HepG2 (cell line): ENCODE data around the gene FOCAD.

Experiments
- CREB1 ChIP-seq, 2 experiments: fragments of 450-650 bp in 1 of 2; IDR thresholded peaks; 2 replicates each; pipeline ENCODE4 v1.6.1; 2016 to 2017; ENCODE audit warnings: control low read depth in 1 of 2, mild to moderate bottlenecking in 1 of 2, missing compliant biosample characterization in 1 of 2, missing genetic modification characterization in 1 of 2
- IRX3 ChIP-seq: sonication (generic); formaldehyde crosslinking; IDR thresholded peaks from 2 replicates; pipeline ENCODE4 v1.8.1; 2023; ENCODE audit warnings: mild to moderate bottlenecking, low read depth, missing genetic modification reagents, borderline replicate concordance
- POLR2AphosphoS5 ChIP-seq: IDR thresholded peaks from 2 replicates; pipeline ENCODE4 v1.6.1; 2012; ENCODE audit warnings: low read depth, low read length
- PRDM15 ChIP-seq: sonication (generic); formaldehyde crosslinking; IDR thresholded peaks from 2 replicates; pipeline ENCODE4 v1.4.0; 2020; ENCODE audit warnings: missing genetic modification reagents
- RNF2 ChIP-seq: fragments of 450-650 bp; conservative IDR thresholded peaks from 2 replicates; pipeline ENCODE4 v1.6.1; 2016; ENCODE audit warnings: low read depth
- ZNF24 ChIP-seq: fragments of 450-650 bp; IDR thresholded peaks from 2 replicates; pipeline ENCODE4 v1.6.1; 2017; ENCODE audit warnings: antibody characterized with exemption, mild to moderate bottlenecking
- ZNF281 ChIP-seq: sonication (generic); formaldehyde crosslinking; IDR thresholded peaks from 2 replicates; pipeline ENCODE4 v1.4.0; 2020; ENCODE audit warnings: missing genetic modification reagents, borderline replicate concordance

GRCh38 chr9:20662156-20662555 lies 21.9 kb upstream of the FOCAD start:
- TF ChIP-seq POLR2AphosphoS5 (no peak), CREB1 (IDR thresholded peaks at IDR 0.05) (no peak), CREB1 (CRISPR knock-in tag; IDR thresholded peaks at IDR 0.05) (no peak), ZNF281 (CRISPR knock-in tag) (no peak), PRDM15 (CRISPR knock-in tag) (no peak), ZNF24 (no peak), RNF2 (no peak), IRX3 (CRISPR knock-in tag) (no peak)
